H1 (cell line): ENCODE results near the gene LRP5. TPM values are rescaled to one million over a fixed set of nuclear protein-coding genes. Genes with fewer than 3 reads are reported as not detected.

Experiments
- CTCF ChIA-PET: fragments of 300-600 bp; sonication (Branson Sonifier 250); formaldehyde crosslinking; loops from one replicate; lab custom pipeline; 2021; ENCODE audit not compliant: partially characterized antibody; lab: Charles Lee
- POLR2A ChIA-PET: fragments of 300-600 bp; sonication (Branson Sonifier 250); formaldehyde crosslinking; loops from one replicate; lab custom pipeline; 2021; ENCODE audit warnings: inconsistent platforms; ENCODE audit not compliant: partially characterized antibody; lab: Charles Lee
- DNase-seq, 2 experiments: peaks; one replicate each; pipeline versions ENCODE4 v3.0.0 to v3.0.0-alpha.2; 2010 to 2022; ENCODE audit warnings: low spot score in 2 of 2, low read depth in 1 of 2, mixed read lengths in 1 of 2
- FAIRE-seq: peaks from 2 replicates; lab custom pipeline; 2011; peaks lifted over from hg19 to GRCh38; lab: Jason Lieb, UNC
- H2AFZ ChIP-seq: 2 replicates; pipeline ENCODE4 v1.8.1; 2012; ENCODE audit warnings: low read length, inconsistent platforms
- H2AK5ac ChIP-seq: 2 replicates; pipeline ENCODE4 v1.6.1; 2013; ENCODE audit warnings: low read depth, low read length
- H2BK120ac ChIP-seq: replicated peaks from 2 replicates; pipeline ENCODE3; 2013; ENCODE audit warnings: low read depth, low read length, inconsistent platforms
- H2BK12ac ChIP-seq: 2 replicates; pipeline ENCODE4 v1.6.1; 2013; ENCODE audit warnings: low read depth, low read length
- H2BK15ac ChIP-seq: 2 replicates; pipeline ENCODE4 v1.6.1; 2013; ENCODE audit warnings: low read length
- H2BK20ac ChIP-seq: 2 replicates; pipeline ENCODE4 v1.6.1; 2013; ENCODE audit warnings: low read length
- H2BK5ac ChIP-seq: 2 replicates; pipeline ENCODE4 v1.6.1; 2013; ENCODE audit warnings: low read depth, low read length
- H3K14ac ChIP-seq: 2 replicates; pipeline ENCODE4 v1.6.1; 2013; ENCODE audit warnings: inconsistent platforms; ENCODE audit not compliant: insufficient read length
- H3K18ac ChIP-seq: 2 replicates; pipeline ENCODE4 v1.6.1; 2013; ENCODE audit warnings: low read length; ENCODE audit errors: extremely low read depth
- H3K23ac ChIP-seq: 2 replicates; pipeline ENCODE4 v1.6.1; 2013; ENCODE audit warnings: inconsistent platforms; ENCODE audit not compliant: insufficient read length
- H3K23me2 ChIP-seq: 2 replicates; pipeline ENCODE4 v1.6.1; 2013; ENCODE audit warnings: low read depth, low read length
- H3K27ac ChIP-seq: 2 replicates; pipeline ENCODE4 v1.6.1; 2011; ENCODE audit warnings: low read depth, low read length, inconsistent platforms
- H3K27me3 ChIP-seq, 4 experiments: replicated peaks in 1 of 4; 1 replicate in 1 of 4; 2 replicates in 3 of 4; pipeline versions ENCODE4 v1.6.1 to v1.8.1; 2011 to 2013; ENCODE audit warnings: low read length in 3 of 4, mild to moderate bottlenecking in 3 of 4, inconsistent platforms in 2 of 4, mixed read lengths in 2 of 4, moderate library complexity in 1 of 4; ENCODE audit not compliant: control insufficient read depth in 3 of 4, insufficient read depth in 3 of 4; ENCODE audit errors: extremely low read depth in 1 of 4
- H3K36me3 ChIP-seq, 4 experiments: 2 replicates each; pipeline versions ENCODE4 v1.6.1 to v1.8.1; 2011 to 2013; ENCODE audit warnings: mild to moderate bottlenecking in 4 of 4, low read length in 3 of 4, moderate library complexity in 2 of 4, control low read depth in 1 of 4, inconsistent platforms in 1 of 4; ENCODE audit not compliant: insufficient read depth in 4 of 4, control insufficient read depth in 2 of 4
- H3K4ac ChIP-seq: replicated peaks from 2 replicates; pipeline ENCODE3; 2013; ENCODE audit warnings: low read length, low read depth, mixed read lengths, inconsistent platforms; ENCODE audit not compliant: insufficient read length
- H3K4me1 ChIP-seq, 4 experiments: replicated peaks in 1 of 4; 1 replicate in 1 of 4; 2 replicates in 3 of 4; pipeline versions ENCODE4 v1.6.1 to v1.8.1; 2011 to 2013; ENCODE audit warnings: low read length in 3 of 4, inconsistent platforms in 2 of 4, mixed read lengths in 1 of 4; ENCODE audit not compliant: insufficient read depth in 4 of 4, control insufficient read depth in 3 of 4
- H3K4me2 ChIP-seq, 2 experiments: 2 replicates each; pipeline versions ENCODE4 v1.6.1 to v1.8.1; 2011 to 2013; ENCODE audit warnings: low read depth in 2 of 2, low read length in 2 of 2, control low read depth in 1 of 2, inconsistent platforms in 1 of 2, mild to moderate bottlenecking in 1 of 2; ENCODE audit not compliant: insufficient read depth in 1 of 2
- H3K4me3 ChIP-seq, 4 experiments: fragments of 200-600, 300-600 bp in 1 of 4; sonication (generic), shearing (Covaris generic), sonication (Bioruptor Twin) in 1 of 4; 2 replicates each; pipeline versions ENCODE4 v1.5.1 to v1.8.1; 2011 to 2016; ENCODE audit warnings: low read length in 4 of 4, low read depth in 3 of 4, control low read depth in 2 of 4, inconsistent platforms in 2 of 4, mild to moderate bottlenecking in 2 of 4, mixed read lengths in 1 of 4, moderate library complexity in 1 of 4; ENCODE audit not compliant: insufficient read depth in 2 of 4; ENCODE audit errors: extremely low read depth in 1 of 4
- H3K56ac ChIP-seq: replicated peaks from 2 replicates; pipeline ENCODE3; 2013; ENCODE audit warnings: low read depth, mild to moderate bottlenecking, mixed read lengths, low read length, inconsistent platforms; ENCODE audit not compliant: insufficient read length
- H3K79me1 ChIP-seq: 2 replicates; pipeline ENCODE4 v1.6.1; 2013; ENCODE audit warnings: low read depth, low read length, control low read depth
- H3K79me2 ChIP-seq, 2 experiments: 2 replicates each; pipeline versions ENCODE4 v1.6.1 to v1.8.1; 2012 to 2013; ENCODE audit warnings: low read length in 2 of 2, mild to moderate bottlenecking in 2 of 2, inconsistent platforms in 1 of 2; ENCODE audit not compliant: insufficient read depth in 2 of 2, control insufficient read depth in 1 of 2
- H3K9ac ChIP-seq, 4 experiments: replicated peaks in 1 of 4; 1 replicate in 1 of 4; 2 replicates in 3 of 4; pipeline versions ENCODE4 v1.6.1 to v1.8.1; 2011 to 2013; ENCODE audit warnings: low read depth in 3 of 4, low read length in 3 of 4, control low read depth in 2 of 4, mild to moderate bottlenecking in 2 of 4, moderate library complexity in 2 of 4, inconsistent platforms in 1 of 4; ENCODE audit errors: extremely low read depth in 1 of 4
- H3K9me3 ChIP-seq, 2 experiments: 2 replicates each; pipeline versions ENCODE4 v1.6.1 to v1.8.1; 2012 to 2013; ENCODE audit warnings: mild to moderate bottlenecking in 2 of 2, moderate library complexity in 2 of 2, control low read depth in 1 of 2, inconsistent platforms in 1 of 2, low read depth in 1 of 2, low read length in 1 of 2, mixed read lengths in 1 of 2; ENCODE audit not compliant: insufficient read depth in 2 of 2
- H4K20me1 ChIP-seq, 2 experiments: replicated peaks in 1 of 2; 2 replicates each; pipeline versions ENCODE3 to v1.8.1; 2011 to 2013; ENCODE audit warnings: inconsistent platforms in 2 of 2, low read length in 2 of 2, mild to moderate bottlenecking in 1 of 2; ENCODE audit not compliant: insufficient read depth in 2 of 2, control insufficient read depth in 1 of 2
- H4K5ac ChIP-seq: 2 replicates; pipeline ENCODE4 v1.6.1; 2013; ENCODE audit warnings: low read length, low read depth, mixed read lengths, inconsistent platforms; ENCODE audit not compliant: insufficient read length
- H4K8ac ChIP-seq: 2 replicates; pipeline ENCODE4 v1.8.0; 2013; ENCODE audit warnings: mild to moderate bottlenecking, moderate library complexity, low read length, inconsistent platforms; ENCODE audit not compliant: insufficient read depth; ENCODE audit errors: extremely low read depth
- H4K91ac ChIP-seq: replicated peaks from 2 replicates; pipeline ENCODE3; 2013; ENCODE audit warnings: low read length, mixed read lengths, inconsistent platforms; ENCODE audit not compliant: insufficient read length
- ATF3 ChIP-seq: IDR thresholded peaks from 2 replicates; pipeline ENCODE4 v1.6.1; 2011; ENCODE audit warnings: low read depth, mild to moderate bottlenecking, low read length; ENCODE audit not compliant: insufficient read depth
- BRCA1 ChIP-seq: IDR thresholded peaks from 2 replicates; pipeline ENCODE4 v1.6.1; 2012; ENCODE audit warnings: low read depth, low read length, improper control_type of control experiment
- CBX8 ChIP-seq: fragments of 300-800, 300-1000 bp; sonication (generic); IDR thresholded peaks from 2 replicates; pipeline ENCODE4 v1.7.1; 2016; ENCODE audit warnings: low read depth, low read length, borderline replicate concordance
- CHD1 ChIP-seq: IDR thresholded peaks from 2 replicates; pipeline ENCODE4 v1.6.1; 2012; ENCODE audit warnings: low read depth, low read length, improper control_type of control experiment
- JUN ChIP-seq: IDR thresholded peaks from 2 replicates; pipeline ENCODE4 v1.6.1; 2011; ENCODE audit warnings: low read depth, mild to moderate bottlenecking, improper control_type of control experiment, low read length
- KDM4A ChIP-seq: IDR thresholded peaks from one replicate; pipeline ENCODE4 v1.7.1; 2012; ENCODE audit warnings: low read depth, mild to moderate bottlenecking, moderate library complexity, low read length, inconsistent platforms; ENCODE audit not compliant: severe bottlenecking
- MAFK ChIP-seq: IDR thresholded peaks from 2 replicates; pipeline ENCODE4 v1.6.1; 2012; ENCODE audit warnings: low read depth, mild to moderate bottlenecking, improper control_type of control experiment, low read length
- SP1 ChIP-seq: IDR thresholded peaks from 2 replicates; pipeline ENCODE4 v1.6.1; 2011; ENCODE audit warnings: low read depth, low read length
- WGBS, 2 experiments: shearing (Covaris generic) in 1 of 2; methylation state at CpG; one replicate each; pipeline versions ENCODE4 v1.1.6 to v1.1.7; 2013 to 2015; ENCODE audit warnings: low lambda C conversion rate in 2 of 2, mixed read lengths in 2 of 2, inconsistent platforms in 1 of 2, low coverage in 1 of 2, missing lambda C conversion rate in 1 of 2; ENCODE audit not compliant: insufficient replicate concordance in 2 of 2, insufficient coverage in 1 of 2, insufficient read length in 1 of 2; ENCODE audit errors: extremely low coverage in 1 of 2, missing lambda C conversion rate in 1 of 2; 5-methylcytosine and 5-hydroxymethylcytosine counted together
- polyA plus RNA-seq, 7 experiments: library from polyadenylated mRNA; depleted of rRNA in 3 of 7; stranded (reverse) in 5 of 7; unstranded in 2 of 7; fragments of >200 nt in 5 of 7; fragments of 200-250 nt in 2 of 7; gene quantifications; 1 replicate in 5 of 7; 2 replicates in 1 of 7; 4 replicates in 1 of 7; pipeline versions ENCODE4 v1.2.1 to v1.2.3, GENCODE V29; 2011 to 2013; ENCODE audit warnings: missing spikeins in 2 of 7, mixed read lengths in 2 of 7
- total RNA-seq: library from RNA; stranded (reverse); fragmentation: NEBNext Ultra II Directional; extraction: Animal tissue kit (Norgen Biotek cat#: 25700); gene quantifications from 2 replicates; pipeline ENCODE4 v1.2.1, GENCODE V29; 2021
- TF ChIP-seq, protein P1 (sequence below): IDR thresholded peaks from 2 replicates; pipeline ENCODE4 v1.6.1; 2011; ENCODE audit warnings: low read length, improper control_type of control experiment
- TF ChIP-seq, protein P2 (sequence below): IDR thresholded peaks from 2 replicates; pipeline ENCODE4 v1.6.1; 2012; ENCODE audit warnings: low read length, inconsistent platforms

Gene LRP5
- total and polyA plus RNA-seq, 2 of the 8 experiments (the other 6 are each of a cell fraction or from before 2014, with no cell fraction given) = 19.0 to 38.9 TPM

- no peak overlapping the region for H4K91ac ChIP-seq
- H3K27ac ChIP-seq = no peak overlapping the region
- no peak overlapping the region for H3K23ac ChIP-seq
- H3K9ac ChIP-seq = no peak overlapping the region
- DNase-seq (no peak), FAIRE-seq (no peak)
- no peak overlapping the region for H2BK15ac ChIP-seq
- no peak overlapping the region for H2BK20ac ChIP-seq
- H3K4me2 ChIP-seq = no peak overlapping the region
- no peak overlapping the region for H4K5ac ChIP-seq
- no peaks in the 10 kb centered on the region for H3K27me3 ChIP-seq
- no peak overlapping the region for H2BK120ac ChIP-seq
- no peaks in the 10 kb centered on the region for H3K9me3 ChIP-seq
- ChIA-PET CTCF (interaction anchor here (0.6 to 2.3 kb wide), 3 partner anchors 66 to 192 kb away, joined by 3 to 7 read pairs (median 3); no protein-coding TSS in a partner anchor), POLR2A (interaction anchor here (1.1 kb wide), 1 partner anchor 9 kb away, joined by 5 read pairs; the partner anchor contains the start of gene PPP6R3)
- no peak overlapping the region for H2AK5ac ChIP-seq
- H3K4ac ChIP-seq = no peak overlapping the region
- no peak overlapping the region for H3K56ac ChIP-seq
- H3K18ac ChIP-seq = no peak overlapping the region
- H3K14ac ChIP-seq = no peak overlapping the region
- no peak overlapping the region for H2BK12ac ChIP-seq
- H3K23me2 ChIP-seq = no peaks in the 10 kb centered on the region
- H3K79me2 ChIP-seq = no peaks in the 10 kb centered on the region
- H3K4me3 ChIP-seq = no peak overlapping the region
- peaks cover 0 to 3% (median 0%) of the 10 kb centered on the region in 4 experiments; a peak in 2 of 8 replicates for H3K36me3 ChIP-seq
- no peaks in the 10 kb centered on the region for H3K79me1 ChIP-seq
- peaks cover 3 to 4% (median 4%) of the 10 kb centered on the region in 4 experiments; a peak in 5 of 7 replicates for H3K4me1 ChIP-seq
- peaks cover 0 to 1% of the 10 kb centered on the region in 2 experiments for H4K20me1 ChIP-seq
- no peak overlapping the region for H4K8ac ChIP-seq
- H2AFZ ChIP-seq = no peak overlapping the region
- WGBS, 2 experiments = 92% methylated on average over 8 of the region's 8 CpGs; no CpG with 5 or more reads in 1 of the 2 experiments
- no peak overlapping the region for H2BK5ac ChIP-seq
- TF ChIP-seq JUN (no peak), CHD1 (no peak), MAFK (no peak), BRCA1 (no peak), KDM4A (no peak), CBX8 (no peak), ATF3 (no peak), SP1 (no peak)
- TF ChIP-seq, protein P1, sequence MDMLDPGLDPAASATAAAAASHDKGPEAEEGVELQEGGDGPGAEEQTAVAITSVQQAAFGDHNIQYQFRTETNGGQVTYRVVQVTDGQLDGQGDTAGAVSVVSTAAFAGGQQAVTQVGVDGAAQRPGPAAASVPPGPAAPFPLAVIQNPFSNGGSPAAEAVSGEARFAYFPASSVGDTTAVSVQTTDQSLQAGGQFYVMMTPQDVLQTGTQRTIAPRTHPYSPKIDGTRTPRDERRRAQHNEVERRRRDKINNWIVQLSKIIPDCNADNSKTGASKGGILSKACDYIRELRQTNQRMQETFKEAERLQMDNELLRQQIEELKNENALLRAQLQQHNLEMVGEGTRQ = no peak
- TF ChIP-seq, protein P2, sequence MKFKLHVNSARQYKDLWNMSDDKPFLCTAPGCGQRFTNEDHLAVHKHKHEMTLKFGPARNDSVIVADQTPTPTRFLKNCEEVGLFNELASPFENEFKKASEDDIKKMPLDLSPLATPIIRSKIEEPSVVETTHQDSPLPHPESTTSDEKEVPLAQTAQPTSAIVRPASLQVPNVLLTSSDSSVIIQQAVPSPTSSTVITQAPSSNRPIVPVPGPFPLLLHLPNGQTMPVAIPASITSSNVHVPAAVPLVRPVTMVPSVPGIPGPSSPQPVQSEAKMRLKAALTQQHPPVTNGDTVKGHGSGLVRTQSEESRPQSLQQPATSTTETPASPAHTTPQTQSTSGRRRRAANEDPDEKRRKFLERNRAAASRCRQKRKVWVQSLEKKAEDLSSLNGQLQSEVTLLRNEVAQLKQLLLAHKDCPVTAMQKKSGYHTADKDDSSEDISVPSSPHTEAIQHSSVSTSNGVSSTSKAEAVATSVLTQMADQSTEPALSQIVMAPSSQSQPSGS = no peak
Observed at GRCh38 chr11:68450711-68451110, 138.3 kb downstream of the LRP5 start.
